Thoracic aorta (tissue), 2 donors: Measurements from ENCODE around the gene LUC7L2. TPM values are rescaled to one million over a fixed set of nuclear protein-coding genes. Genes with fewer than 3 reads are reported as not detected.
"Not testable (repeated sequence)": the region's sequence is repeated elsewhere in the genome, so short reads cannot be mapped to it uniquely, and the experiment has no call there.

Source experiments
- ATAC-seq: fragments of 150-250 bp; one replicate; pipeline ENCODE4 v1.8.0; 2017; ENCODE audit warnings: low read depth; ENCODE audit not compliant: insufficient number of reproducible peaks, low FRiP score
- DNase-seq: peaks from one replicate; pipeline ENCODE4 v3.0.0-alpha.2; 2020; ENCODE audit warnings: low spot score
- H3K27ac ChIP-seq, 2 donors: fragments of 200-600 bp; sonication (generic); 1 replicate in 1 of 2; 2 replicates in 1 of 2; pipeline ENCODE4 v1.5.1; 2016; ENCODE audit warnings: mild to moderate bottlenecking in 2 of 2, moderate library complexity in 2 of 2
- H3K27me3 ChIP-seq: fragments of 200-600 bp; sonication (generic); replicated peaks from 2 replicates; pipeline ENCODE4 v1.6.0; 2016; ENCODE audit warnings: mild to moderate bottlenecking; ENCODE audit not compliant: insufficient read depth
- H3K36me3 ChIP-seq: fragments of 200-600 bp; sonication (generic); one replicate; pipeline ENCODE4 v1.5.1; 2016
- H3K4me1 ChIP-seq, 2 donors: fragments of 200-600 bp; sonication (generic); 1 replicate in 1 of 2; 2 replicates in 1 of 2; pipeline versions ENCODE4 v1.5.1 to v1.6.0; 2016; ENCODE audit warnings: low read depth in 2 of 2, mild to moderate bottlenecking in 1 of 2; ENCODE audit not compliant: control insufficient read depth in 1 of 2
- H3K4me3 ChIP-seq: fragments of 200-600 bp; sonication (generic); 2 replicates; pipeline ENCODE4 v1.5.1; 2016; ENCODE audit warnings: mild to moderate bottlenecking
- H3K9me3 ChIP-seq: fragments of 200-600 bp; sonication (generic); 2 replicates; pipeline ENCODE4 v1.5.1; 2016
- total RNA-seq, 2 donors: library from RNA; depleted of rRNA; stranded (reverse); fragments of >200 nt; gene quantifications; one replicate each; pipeline versions ENCODE4 v1.1.0 to v1.2.3, GENCODE V29; 2016
- TF ChIP-seq, protein P1 (sequence below): fragments of 200-600 bp; sonication (generic); IDR thresholded peaks from one replicate; pipeline ENCODE4 v1.5.1; 2019; ENCODE audit warnings: antibody characterized with exemption

Gene LUC7L2, protein sequence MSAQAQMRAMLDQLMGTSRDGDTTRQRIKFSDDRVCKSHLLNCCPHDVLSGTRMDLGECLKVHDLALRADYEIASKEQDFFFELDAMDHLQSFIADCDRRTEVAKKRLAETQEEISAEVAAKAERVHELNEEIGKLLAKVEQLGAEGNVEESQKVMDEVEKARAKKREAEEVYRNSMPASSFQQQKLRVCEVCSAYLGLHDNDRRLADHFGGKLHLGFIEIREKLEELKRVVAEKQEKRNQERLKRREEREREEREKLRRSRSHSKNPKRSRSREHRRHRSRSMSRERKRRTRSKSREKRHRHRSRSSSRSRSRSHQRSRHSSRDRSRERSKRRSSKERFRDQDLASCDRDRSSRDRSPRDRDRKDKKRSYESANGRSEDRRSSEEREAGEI
- 100 to 1,000 TPM in 1 of 2 donors, 10 to 100 TPM in 1; 73.4 to 137 TPM for total RNA-seq

DNA sequence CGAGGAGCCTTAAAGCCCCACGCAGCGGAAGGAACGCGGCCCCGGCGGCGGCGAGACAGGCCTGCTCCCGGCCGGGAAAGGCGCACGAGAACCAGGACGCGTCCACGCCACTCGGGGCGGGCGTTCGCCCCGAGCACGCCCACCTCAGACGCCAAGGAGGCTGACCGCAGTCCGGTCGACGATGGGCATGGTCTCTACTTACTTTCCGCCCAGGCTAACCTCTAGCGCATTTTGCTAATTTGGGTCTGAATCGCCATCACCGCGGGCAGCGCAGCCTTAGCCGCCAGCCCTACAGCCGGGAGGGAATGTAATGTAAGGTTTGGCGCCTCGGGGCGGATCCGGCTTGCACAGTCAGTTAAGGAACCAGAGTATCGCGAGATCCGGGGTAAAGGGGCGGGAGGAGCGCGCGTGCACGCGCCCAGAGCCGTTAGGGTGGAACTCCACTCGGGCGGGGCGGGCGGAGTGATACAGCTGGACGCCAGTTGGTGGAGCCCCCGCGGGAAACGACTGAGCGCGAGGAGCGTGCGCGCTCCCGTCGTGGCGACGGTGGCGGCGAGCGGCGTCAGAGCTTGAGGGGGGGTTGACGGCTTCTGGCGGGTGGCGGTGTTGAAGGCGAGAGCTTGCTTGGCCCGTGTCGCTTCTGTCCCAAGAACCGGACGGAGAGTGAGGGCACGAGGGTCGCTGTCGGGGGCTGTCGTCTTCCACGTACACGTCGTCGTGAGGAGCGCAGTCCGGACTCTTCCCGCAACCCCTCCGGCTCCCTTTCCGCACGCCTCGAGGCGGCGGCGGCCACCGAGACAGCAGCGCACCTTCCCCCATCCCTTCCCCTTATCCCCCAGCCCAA, at the start of gene LUC7L2:
TSS of gene LUC7L2 (plus strand) at position 529 of the 844 bp plus-strand sequence. CDS start 368 bp downstream, outside the sequence.
- Histone ChIP-seq H3K4me3 (peak within 1 kb of the TSS; percentile 99), H3K27ac (peak within 1 kb of the TSS; percentile 91 to 100), H3K4me1 (peaks cover 26 to 30% of the 10 kb centered on the region in 2 donors), H3K36me3 (no peaks in the 10 kb centered on the region), H3K9me3 (no peaks in the 10 kb centered on the region), H3K27me3 (no peaks in the 10 kb centered on the region)
- DNase-seq (peak; percentile 99), ATAC-seq (peak; percentile 97)
- TF ChIP-seq, protein P1, sequence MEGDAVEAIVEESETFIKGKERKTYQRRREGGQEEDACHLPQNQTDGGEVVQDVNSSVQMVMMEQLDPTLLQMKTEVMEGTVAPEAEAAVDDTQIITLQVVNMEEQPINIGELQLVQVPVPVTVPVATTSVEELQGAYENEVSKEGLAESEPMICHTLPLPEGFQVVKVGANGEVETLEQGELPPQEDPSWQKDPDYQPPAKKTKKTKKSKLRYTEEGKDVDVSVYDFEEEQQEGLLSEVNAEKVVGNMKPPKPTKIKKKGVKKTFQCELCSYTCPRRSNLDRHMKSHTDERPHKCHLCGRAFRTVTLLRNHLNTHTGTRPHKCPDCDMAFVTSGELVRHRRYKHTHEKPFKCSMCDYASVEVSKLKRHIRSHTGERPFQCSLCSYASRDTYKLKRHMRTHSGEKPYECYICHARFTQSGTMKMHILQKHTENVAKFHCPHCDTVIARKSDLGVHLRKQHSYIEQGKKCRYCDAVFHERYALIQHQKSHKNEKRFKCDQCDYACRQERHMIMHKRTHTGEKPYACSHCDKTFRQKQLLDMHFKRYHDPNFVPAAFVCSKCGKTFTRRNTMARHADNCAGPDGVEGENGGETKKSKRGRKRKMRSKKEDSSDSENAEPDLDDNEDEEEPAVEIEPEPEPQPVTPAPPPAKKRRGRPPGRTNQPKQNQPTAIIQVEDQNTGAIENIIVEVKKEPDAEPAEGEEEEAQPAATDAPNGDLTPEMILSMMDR = no peak

DNA sequence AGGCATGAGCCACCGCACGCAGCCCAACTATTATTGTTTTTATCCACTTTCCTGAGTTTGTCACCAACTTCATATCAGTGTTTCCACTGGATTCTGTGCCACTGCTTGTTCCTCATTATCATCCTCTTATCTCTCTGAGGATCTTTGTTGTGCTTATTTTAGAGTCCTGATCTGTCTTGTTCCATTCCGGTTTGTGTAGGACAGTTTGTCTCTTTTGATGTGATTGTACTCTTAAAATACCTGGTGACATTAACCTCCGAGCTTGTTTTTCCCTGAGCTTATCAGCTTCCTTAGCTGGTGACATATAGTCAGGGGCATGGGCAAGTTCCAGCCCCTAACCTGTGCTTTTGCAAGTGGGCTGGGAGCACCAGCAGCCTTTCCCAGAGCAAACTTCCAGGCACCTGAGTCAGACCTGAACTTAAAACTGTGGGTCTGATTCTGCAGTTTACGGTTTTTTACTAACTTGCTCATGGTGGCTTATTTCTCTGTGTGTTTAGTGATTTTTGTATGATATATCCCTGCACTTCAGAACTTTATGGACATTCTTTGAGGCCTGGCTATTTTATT, 41.7 kb upstream of the LUC7L2 start:
- H3K27ac ChIP-seq = no peak overlapping the region
- H3K9me3 ChIP-seq = no peaks in the 10 kb centered on the region
- H3K4me1 ChIP-seq = no peaks in the 10 kb centered on the region
- no peaks in the 10 kb centered on the region for H3K36me3 ChIP-seq
- TF ChIP-seq, protein P1 = no peak
- ATAC-seq (no peak), DNase-seq (no peak)
- no peak overlapping the region for H3K4me3 ChIP-seq
- H3K27me3 ChIP-seq = no peaks in the 10 kb centered on the region

DNA sequence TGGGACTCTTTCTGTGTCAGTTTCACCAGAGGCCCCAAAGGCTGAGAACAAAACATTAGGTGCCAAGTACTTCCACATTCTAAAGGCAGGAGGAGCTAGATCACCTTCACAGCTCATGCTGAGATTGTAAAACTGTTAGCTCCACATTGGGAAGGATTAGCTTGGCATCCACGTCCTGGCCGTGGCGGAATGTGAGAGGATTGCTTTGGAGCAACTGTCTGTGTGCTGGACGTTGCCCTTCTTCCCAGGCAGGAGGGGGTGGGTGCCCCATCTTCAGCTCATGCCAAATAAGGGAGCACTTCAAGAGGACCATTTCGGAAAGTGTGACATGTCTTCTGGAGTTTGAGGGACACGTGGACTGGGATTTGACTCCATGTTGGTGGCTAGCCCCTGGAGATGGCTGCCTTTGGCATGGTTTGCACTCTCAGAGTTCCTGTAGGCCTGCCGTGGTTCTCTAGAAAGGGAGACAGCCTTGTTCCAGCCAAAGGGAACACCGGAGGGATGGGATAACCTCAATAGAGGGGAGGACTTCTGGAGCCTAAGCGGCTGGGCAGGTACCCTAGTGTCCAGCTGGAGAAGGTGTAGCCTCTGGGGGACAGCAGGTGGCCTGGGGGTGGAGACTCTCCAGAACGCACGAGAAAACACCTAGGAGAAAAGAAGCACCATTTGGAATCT, 38.5 kb upstream of the LUC7L2 start:
- H3K36me3 ChIP-seq = no peaks in the 10 kb centered on the region
- TF ChIP-seq, protein P1 = no peak
- H3K9me3 ChIP-seq = no peaks in the 10 kb centered on the region
- DNase-seq = no peak
- no peak for ATAC-seq
- H3K27me3 ChIP-seq = no peaks in the 10 kb centered on the region
- no peaks in the 10 kb centered on the region for H3K4me1 ChIP-seq
- no peak overlapping the region for H3K4me3 ChIP-seq
- H3K27ac ChIP-seq = no peak overlapping the region

DNA sequence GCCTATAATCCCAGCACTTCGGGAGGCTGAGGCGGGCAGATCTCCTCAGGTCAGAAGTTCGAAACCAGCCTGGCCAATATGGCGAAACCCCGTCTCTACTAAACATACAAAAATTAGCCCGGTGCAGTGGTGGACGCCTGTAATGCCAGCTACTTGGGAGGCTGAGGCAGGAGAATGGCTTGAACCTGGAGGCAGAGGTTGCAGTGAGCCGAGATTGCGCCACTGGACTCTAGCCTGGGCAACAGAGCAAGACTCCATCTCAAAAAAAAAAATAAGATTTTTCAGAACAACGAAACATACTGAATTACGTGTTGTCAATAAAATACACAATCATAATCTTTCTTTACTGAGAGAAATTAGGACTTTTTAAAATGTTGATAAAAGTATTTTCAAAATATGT, 35.0 kb upstream of the LUC7L2 start:
- not testable (repeated sequence) for DNase-seq, ATAC-seq, H3K9me3 ChIP-seq, H3K4me3 ChIP-seq, H3K36me3 ChIP-seq, H3K4me1 ChIP-seq, H3K27me3 ChIP-seq, H3K27ac ChIP-seq

DNA sequence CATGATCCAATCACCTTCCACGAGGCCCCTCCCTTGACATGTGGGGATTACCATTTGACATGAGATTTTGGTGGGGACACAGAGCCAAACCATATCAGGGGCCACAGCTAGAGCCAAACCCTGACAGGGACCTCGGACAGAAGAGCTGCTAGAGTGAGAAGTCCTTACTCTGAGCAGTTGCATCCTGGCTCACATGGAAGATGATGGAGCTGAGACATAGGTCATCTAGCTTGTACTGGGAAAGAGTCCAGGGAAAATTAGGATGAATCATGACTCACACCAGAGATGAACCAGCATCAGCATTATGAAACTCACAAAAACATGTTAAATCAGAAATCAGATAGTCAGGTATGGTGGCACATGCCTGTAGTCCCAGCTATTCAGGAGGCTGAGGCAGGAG, 31.3 kb upstream of the LUC7L2 start:
- ATAC-seq (no peak), DNase-seq (no peak)
- TF ChIP-seq, protein P1 = no peak
- Histone ChIP-seq H3K36me3 (no peaks in the 10 kb centered on the region), H3K4me3 (no peak overlapping the region), H3K27ac (no peak overlapping the region), H3K27me3 (no peaks in the 10 kb centered on the region), H3K9me3 (no peaks in the 10 kb centered on the region), H3K4me1 (no peaks in the 10 kb centered on the region)
